HepG2 (cell line): ENCODE data around the gene NMRAL1. TPM values are rescaled to one million over a fixed set of nuclear protein-coding genes. Genes with fewer than 3 reads are reported as not detected.

Source experiments
- CSRNP1 ChIP-seq: sonication (generic); formaldehyde crosslinking; IDR thresholded peaks from 2 replicates; pipeline ENCODE4 v1.8.1; 2023; ENCODE audit warnings: mild to moderate bottlenecking, missing genetic modification reagents
- ETV6 ChIP-seq: sonication (generic); formaldehyde crosslinking; conservative IDR thresholded peaks from 2 replicates; pipeline ENCODE4 v1.4.0; 2020; ENCODE audit warnings: missing genetic modification reagents
- HNF1B ChIP-seq: sonication (generic); formaldehyde crosslinking; IDR thresholded peaks from 2 replicates; pipeline ENCODE4 v1.5.1; 2020; ENCODE audit warnings: mild to moderate bottlenecking, moderate library complexity, missing genetic modification reagents
- MED1 ChIP-seq: sonication (generic); formaldehyde crosslinking; IDR thresholded peaks from 2 replicates; pipeline ENCODE4 v1.4.0; 2020; ENCODE audit warnings: missing genetic modification reagents
- RBAK ChIP-seq: sonication (generic); formaldehyde crosslinking; IDR thresholded peaks from 2 replicates; pipeline ENCODE4 v1.5.1; 2020; ENCODE audit warnings: mild to moderate bottlenecking, missing genetic modification reagents
- THYN1 ChIP-seq: sonication (generic); formaldehyde crosslinking; IDR thresholded peaks from 2 replicates; pipeline ENCODE4 v1.8.1; 2023; ENCODE audit warnings: low read depth, mild to moderate bottlenecking, moderate library complexity, missing genetic modification reagents, borderline replicate concordance
- USF2 ChIP-seq, 2 experiments: sonication (generic) in 1 of 2; formaldehyde crosslinking in 1 of 2; IDR thresholded peaks; 2 replicates each; pipeline versions ENCODE4 v1.5.1 to v1.6.1; 2011 to 2020; ENCODE audit warnings: borderline replicate concordance in 1 of 2, low read depth in 1 of 2, low read length in 1 of 2, mild to moderate bottlenecking in 1 of 2, missing genetic modification reagents in 1 of 2, moderate library complexity in 1 of 2
- ZNF407 ChIP-seq: sonication (generic); formaldehyde crosslinking; IDR thresholded peaks from one replicate; pipeline ENCODE4 v1.5.1; 2020; ENCODE audit warnings: mild to moderate bottlenecking, missing genetic modification reagents; ENCODE audit errors: not compliant biosample characterization
- ZNF546 ChIP-seq: sonication (generic); formaldehyde crosslinking; conservative IDR thresholded peaks from 2 replicates; pipeline ENCODE4 v1.8.1; 2023; ENCODE audit warnings: mild to moderate bottlenecking, missing genetic modification reagents
- ZNF737 ChIP-seq: sonication (generic); formaldehyde crosslinking; IDR thresholded peaks from 2 replicates; pipeline ENCODE4 v1.5.0; 2020; ENCODE audit warnings: missing genetic modification reagents, mild to moderate bottlenecking, borderline replicate concordance
- ZNF883 ChIP-seq: sonication (generic); formaldehyde crosslinking; IDR thresholded peaks from 2 replicates; pipeline ENCODE4 v1.5.1; 2020; ENCODE audit warnings: mild to moderate bottlenecking, missing genetic modification reagents; ENCODE audit errors: not compliant biosample characterization
- ZSCAN22 ChIP-seq: sonication (generic); formaldehyde crosslinking; IDR thresholded peaks from 2 replicates; pipeline ENCODE4 v1.4.0; 2020; ENCODE audit warnings: mild to moderate bottlenecking, missing genetic modification reagents
- polyA plus RNA-seq, 8 experiments: library from polyadenylated mRNA; depleted of rRNA in 3 of 8; stranded (reverse) in 7 of 8; unstranded in 1 of 8; fragments of >200 nt; fragmentation: Illumina TruSeq in 4 of 8; extraction: Trizol in 4 of 8; gene quantifications; 2 replicates each; pipeline versions ENCODE4 v1.2.1 to v1.2.3, GENCODE V29; 2011 to 2016; ENCODE audit warnings: low read depth in 4 of 8, missing spikeins in 1 of 8, mixed read lengths in 1 of 8; ENCODE audit not compliant: insufficient read depth in 1 of 8
- total RNA-seq, 5 experiments: library from RNA; depleted of rRNA; stranded (reverse); fragments of >200 nt; fragmentation: Illumina TruSeq; extraction: Trizol; gene quantifications; 2 replicates each; pipeline ENCODE4 v1.2.3, GENCODE V29; 2016; ENCODE audit warnings: low read depth in 1 of 5

NMRAL1 gene
- total and polyA plus RNA-seq, 2 of the 13 experiments (the other 11 are each of a cell fraction or from before 2014, with no cell fraction given), result 30.8 to 33.1 TPM

- TF ChIP-seq CSRNP1 (CRISPR knock-in tag) (peak; percentile 30; the same call in 1 of the 2 replicates), HNF1B (CRISPR knock-in tag) (peak; percentile 45; the same call in 1 of the 2 replicates), ETV6 (CRISPR knock-in tag) (no peak), MED1 (CRISPR knock-in tag) (0 out of 2 replicates have a peak, but pooled peaks have one; percentile 28), THYN1 (0 out of 2 replicates have a peak, but pooled peaks have one; percentile 52), ZNF737 (CRISPR knock-in tag) (no peak), ZNF546 (CRISPR knock-in tag) (peak; percentile 79; the same call in 1 of the 2 replicates), ZNF883 (CRISPR knock-in tag) (peak; percentile 3), USF2 (IDR thresholded peaks at IDR 0.05; ENCODE audit: low read depth, low read length) (peak; percentile 84), USF2 (CRISPR knock-in tag; IDR thresholded peaks at IDR 0.05; ENCODE audit: borderline replicate concordance) (peak; percentile 94; the same call in 1 of the 2 replicates), ZNF407 (CRISPR knock-in tag) (no peak), ZSCAN22 (CRISPR knock-in tag) (no peak), RBAK (CRISPR knock-in tag) (no peak)
Observed at GRCh38 chr16:4416200-4417032, 58.0 kb downstream of the NMRAL1 start, which contains the start of gene CORO7 (continued).
